Stimulated activated CD4-positive, alpha-beta T cell treated with anti-CD3 and anti-CD28 coated beads, TNF-alpha, amount 100 ng/mL, for 24 hours (primary cell): ENCODE results near the gene SLC22A7.
"Not testable (repeated sequence)": the region's sequence is repeated elsewhere in the genome, so short reads cannot be mapped to it uniquely, and the experiment has no call there.

Source experiments
- DNase-seq, 3 experiments: peaks; one replicate each; pipeline ENCODE4 v3.0.0-alpha.2; 2020; ENCODE audit warnings: low read depth in 3 of 3

Gene SLC22A7

DNA sequence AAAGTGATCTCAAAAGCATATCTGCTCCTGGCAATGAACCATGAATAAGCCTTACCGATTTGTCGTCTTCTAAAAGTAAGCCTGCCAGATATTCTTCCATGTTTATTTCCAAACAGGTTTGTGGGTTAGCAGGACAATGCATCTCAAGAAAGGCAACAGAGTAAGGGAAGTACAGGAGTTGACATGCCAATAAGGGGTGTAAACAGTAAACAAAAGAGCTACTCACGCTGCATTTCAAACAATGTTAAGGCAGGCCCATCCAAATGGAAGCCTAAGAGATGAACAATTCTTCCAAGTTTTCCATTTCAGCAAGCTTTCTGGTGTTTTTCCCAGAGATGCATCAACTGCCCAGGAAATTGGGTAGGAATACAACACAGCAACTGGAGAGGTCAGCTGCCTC, 38.3 kb downstream of the SLC22A7 start:
- no peak for DNase-seq

DNA sequence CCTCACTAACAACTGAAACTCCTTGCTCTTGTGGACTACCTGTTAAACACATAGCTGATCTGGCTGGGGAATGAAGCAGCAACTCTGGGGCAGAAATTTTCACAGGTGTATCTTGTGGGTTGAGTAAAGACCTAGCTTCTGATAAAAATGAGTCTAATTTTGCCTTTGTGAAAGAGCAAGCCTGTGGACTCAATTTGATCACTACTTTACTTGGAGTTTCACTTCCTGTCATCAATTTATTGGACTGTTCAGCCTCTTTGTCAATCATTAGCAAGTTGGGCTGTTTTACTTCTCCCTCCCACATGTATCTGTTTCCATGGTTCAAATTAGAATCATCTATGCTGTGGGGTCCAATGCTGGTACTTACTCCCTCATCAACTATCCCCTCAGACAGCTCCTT, 40.2 kb downstream of the SLC22A7 start:
- DNase-seq, result no peak

DNA sequence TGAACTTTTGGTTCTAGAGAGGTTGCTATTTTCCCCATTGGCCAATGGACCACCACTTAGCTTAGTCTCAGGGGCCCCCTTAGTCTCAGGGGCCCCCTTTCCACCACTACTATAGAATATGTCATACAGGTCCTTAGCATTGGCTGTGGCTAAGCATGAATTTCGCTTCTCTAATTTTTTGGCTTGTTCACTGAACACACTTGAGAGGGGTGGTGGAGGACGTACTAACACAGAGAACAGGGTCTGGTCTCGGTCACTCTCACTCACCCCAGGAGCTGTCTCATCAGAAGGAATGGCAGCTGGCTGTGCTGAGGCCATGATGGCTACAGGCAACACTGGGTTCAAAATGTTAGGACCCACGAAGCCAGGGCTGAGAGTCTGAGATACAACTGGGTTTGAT, 41.1 kb downstream of the SLC22A7 start:
- DNase-seq, result no peak

DNA sequence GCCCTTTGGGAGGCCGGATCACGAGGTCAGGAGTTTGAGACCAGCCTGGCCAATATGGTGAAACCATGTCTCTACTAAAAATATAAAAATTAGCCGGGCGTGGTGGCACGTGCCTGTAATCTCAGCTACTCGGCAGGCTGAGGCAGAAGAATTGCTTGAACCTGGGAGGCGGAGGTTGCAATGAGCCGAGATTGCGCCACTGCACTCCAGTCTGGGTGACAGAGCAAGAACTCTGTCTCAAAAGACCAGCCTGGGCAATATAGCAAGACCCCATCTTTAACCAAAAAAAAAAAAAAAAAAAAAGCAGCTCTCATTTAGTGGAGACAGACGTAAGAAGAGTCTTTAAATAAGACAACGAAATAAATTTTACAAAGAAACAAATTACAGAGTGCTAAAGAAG, 48.2 kb downstream of the SLC22A7 start:
- DNase-seq, result not testable (repeated sequence)

DNA sequence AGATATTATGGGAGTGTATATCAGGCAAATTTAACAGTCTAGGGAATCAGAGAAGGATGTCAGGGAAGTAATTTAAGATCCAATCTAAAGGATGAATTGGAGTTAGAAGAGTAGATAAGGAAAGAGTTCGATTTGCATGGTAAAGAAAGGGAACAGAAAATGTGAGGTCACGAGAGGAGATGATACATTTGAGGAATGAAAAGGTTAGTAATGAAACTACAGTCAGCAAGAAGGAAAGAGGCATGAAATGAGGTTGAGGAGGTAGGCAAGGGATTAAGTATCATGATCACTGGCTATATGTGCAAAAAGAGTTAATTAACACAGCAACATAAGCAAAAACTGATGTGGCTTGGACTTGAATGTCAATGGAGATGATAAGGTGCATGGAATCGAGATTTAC, 49.0 kb downstream of the SLC22A7 start:
- DNase-seq, result no peak

DNA sequence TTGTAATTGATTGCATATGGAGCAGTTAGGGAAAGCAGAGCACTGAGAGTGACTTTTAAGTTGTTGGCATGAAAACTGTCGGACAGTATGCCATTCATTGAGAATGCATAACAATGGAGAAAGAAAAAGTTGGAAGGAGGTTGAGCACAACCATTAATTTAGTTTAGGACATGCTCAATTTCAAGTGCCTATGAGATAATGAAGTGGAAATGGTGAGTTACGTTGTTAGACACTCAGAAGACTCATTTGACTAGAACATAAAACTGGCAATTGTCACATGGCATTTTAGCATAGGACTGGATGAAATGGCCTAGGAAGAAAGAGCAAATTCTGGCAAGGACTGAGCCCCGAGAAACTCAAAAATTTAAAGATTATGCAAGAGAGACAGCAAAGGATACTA, 49.4 kb downstream of the SLC22A7 start:
- DNase-seq, result no peak

DNA sequence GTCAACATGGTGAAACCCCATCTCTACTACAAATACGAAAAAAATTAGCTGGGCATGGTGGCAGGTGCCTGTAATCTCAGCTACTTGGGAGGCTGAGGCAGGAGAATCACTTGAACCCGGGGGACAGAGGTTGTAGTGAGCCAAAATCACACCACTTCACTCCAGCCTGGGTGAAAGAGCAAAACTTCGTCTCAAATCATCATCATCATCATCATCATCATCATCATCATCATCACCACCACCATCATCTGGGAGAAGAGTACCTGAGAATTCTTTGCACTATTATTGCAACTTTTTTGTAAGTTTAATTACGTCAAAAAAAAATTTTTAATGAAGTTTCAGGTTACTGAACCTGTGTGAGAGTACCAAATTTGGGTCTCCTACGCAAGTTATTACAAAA, 53.9 kb downstream of the SLC22A7 start:
- DNase-seq, result not testable (repeated sequence)
